ENCODE results near the gene SLC25A34.

SLC25A34 gene

DNA sequence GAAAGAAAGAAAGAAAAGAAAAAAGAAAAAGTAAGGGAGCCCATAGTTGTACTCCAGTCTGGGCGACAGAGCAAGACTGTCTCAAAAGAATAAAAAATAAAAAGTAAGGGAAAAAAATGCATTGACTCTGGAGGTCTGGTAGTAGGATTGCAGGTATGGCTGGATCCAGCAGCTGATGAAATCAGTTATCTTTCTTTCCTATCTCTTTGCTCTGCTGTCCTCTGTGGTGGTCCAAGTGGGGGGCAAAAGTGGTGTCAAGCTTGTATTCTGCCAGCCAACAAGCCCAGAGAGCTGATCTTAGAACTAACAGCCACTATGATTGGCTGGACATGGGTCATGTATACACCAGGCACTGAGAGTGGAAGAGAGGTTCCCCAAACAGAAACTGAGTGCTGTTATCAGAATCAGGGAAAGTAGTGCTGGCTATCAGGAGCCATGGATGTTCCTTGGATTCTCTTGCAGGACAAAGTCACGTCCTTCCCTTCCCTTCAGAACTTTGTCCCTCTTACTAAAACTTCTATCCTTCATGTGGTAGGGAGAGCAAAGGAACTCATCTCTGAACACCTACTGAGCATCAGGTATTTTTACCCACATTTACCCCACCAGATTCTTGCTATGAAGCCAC lies 19.1 kb downstream of the SLC25A34 start:
- ATAC-seq: no peak

DNA sequence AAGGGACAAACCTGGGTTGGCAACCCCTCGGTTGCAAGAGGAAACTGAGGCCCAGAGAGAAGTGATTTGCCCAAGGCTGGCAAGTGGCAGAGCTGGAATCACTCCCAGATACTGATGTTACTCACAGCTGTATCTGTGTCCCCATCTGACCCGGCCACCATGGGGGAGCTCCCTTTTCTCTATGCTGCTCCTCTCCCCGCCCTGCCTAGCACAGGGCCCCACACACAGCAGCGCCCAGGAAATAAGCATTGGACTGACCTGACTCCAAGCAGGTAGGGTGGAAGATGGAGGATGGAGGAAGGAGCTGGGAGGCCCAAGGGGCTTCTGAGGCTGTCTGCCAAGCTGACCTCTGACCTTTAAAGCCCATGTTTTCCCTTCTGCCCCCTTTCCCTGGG lies 19.6 kb downstream of the SLC25A34 start:
- ATAC-seq: no peak

DNA sequence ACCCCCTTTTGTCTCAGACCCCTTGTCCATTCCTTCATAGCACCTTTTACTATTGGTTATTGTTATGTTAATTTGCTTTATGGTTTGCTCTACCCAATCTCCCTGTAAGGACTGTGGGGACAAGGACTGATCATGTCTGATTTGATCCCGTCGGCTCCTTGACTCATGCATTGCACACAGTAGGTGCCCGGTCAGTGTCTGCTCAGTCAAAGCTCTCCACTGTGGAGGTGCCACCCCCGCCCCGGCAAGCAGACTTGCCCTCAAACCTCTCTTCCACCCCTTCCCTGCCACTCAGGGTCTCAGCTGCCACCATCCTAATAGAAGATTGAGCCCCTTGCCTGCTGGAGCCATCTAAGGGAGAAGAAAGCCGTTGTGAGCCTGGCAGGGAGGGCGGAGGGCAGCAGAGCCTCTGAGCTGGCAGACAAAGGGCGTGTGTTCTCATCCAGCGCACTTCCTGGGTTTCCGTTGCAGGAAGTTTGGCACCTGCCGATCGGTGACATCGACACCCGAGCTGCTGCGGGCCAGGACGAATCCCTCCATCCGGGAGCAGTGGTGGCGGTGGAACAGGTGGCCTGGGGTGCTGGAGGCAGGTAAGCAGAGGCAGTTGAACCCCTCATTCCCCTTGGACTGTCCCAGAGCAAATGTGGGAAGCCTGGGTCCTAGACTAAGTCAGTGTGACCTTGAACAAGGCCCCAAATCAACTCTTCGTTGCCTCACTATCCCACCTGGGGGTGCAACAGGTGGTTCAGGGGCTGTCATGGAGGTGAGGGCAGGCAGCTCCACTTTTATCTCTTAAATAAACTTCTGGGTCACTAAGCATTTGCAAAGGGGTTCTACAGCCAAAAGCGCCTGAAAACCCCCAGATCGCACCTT lies 20.3 kb downstream of the SLC25A34 start:
- no peak for ATAC-seq

DNA sequence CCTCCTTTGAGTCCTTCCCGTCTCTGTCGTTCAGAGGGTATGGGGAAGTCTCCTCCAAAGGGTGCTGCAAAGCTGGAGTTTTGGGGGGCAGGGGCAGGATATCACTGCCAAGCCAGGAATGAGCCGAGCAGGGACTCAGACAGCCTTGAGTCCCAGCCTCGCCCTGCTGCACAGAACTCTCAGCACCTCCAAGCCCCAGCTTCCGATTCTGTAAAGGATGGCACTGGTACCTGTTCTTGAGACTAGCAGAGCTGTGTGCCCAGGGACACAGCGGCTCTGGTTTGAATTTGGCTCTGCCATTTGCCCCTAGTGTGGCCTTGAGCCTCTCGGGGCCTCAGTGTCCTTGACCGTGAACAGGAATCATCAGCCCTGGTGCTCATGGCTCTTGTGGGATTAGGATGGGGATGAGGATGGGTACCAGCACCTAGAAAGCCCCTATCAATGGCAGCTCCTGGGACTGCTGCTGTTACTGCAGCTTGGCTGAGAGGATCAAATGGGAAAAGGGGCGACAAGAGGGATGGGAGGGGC lies 21.0 kb downstream of the SLC25A34 start:
- no peak for ATAC-seq

DNA sequence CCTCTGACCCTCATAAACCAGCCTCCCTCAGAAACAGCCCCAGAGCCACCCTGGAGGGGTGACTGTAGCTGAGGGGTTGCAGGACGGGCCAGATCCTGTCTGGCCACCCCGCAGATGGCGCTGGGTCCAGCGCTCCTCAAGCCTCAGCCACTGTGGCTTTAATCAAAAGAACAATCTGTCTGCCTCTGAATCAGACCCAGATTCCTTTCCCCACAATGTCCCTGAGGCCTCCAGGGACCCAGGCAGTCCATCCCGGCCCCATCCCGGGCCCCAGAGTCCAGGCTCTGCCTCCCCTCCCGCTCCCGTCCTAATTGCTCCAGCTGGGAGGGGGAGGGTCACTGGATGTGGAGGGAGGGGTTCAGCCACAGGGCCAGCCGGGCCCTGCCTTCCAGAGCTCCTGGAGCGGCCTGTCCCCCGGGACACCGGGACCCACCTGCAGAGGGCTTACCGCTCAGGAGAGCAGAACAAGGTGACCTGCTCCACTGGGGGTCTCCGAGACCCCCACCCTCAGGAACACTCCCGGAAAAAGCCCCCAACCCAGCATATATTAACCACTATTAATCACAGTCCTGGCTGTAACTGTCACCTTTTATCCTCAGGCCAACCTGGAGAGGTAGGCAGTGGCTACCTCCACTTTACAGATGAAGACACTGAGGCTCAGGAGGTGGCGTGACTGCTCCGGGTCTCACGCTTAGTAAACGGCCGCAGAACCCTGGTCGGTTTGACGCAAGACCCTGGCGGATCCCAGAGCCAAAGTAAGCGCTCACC lies 21.7 kb downstream of the SLC25A34 start:
- ATAC-seq: no peak

DNA sequence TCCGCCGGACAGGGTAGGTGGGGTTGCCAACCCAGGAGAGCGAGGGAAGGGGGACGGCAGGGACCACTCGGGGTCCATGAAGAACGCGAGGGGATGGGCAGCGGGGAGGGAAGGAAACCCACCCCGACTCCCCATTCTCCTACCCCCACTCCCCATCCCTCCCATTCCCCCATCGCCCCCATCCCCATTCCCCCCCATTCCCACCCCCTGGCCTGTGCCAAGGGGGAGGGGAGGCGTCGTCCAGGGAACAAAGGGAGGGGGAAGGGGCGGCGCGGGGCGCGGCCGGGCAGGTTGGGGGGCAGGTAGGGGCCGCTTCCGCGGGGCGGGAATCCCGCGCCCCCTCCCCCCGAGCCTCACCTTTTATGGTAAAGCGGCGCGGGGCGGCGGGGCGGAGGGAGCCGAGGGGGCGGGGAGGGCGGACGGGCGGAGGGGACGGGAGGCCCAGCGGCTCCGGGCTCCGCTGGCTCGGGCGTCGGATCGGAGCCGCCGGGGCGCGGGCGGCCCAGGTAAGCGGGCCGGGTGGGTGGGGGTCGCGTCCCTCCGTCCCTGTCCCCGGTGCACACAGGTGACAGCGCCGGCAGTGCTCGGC lies 22.4 kb downstream of the SLC25A34 start, which contains the start of gene FBLIM1:
Gene FBLIM1 (plus strand): TSS at position 453 of the 589 bp plus-strand sequence. CDS start 6,189 bp downstream, outside the sequence.
- ATAC-seq: no peak

DNA sequence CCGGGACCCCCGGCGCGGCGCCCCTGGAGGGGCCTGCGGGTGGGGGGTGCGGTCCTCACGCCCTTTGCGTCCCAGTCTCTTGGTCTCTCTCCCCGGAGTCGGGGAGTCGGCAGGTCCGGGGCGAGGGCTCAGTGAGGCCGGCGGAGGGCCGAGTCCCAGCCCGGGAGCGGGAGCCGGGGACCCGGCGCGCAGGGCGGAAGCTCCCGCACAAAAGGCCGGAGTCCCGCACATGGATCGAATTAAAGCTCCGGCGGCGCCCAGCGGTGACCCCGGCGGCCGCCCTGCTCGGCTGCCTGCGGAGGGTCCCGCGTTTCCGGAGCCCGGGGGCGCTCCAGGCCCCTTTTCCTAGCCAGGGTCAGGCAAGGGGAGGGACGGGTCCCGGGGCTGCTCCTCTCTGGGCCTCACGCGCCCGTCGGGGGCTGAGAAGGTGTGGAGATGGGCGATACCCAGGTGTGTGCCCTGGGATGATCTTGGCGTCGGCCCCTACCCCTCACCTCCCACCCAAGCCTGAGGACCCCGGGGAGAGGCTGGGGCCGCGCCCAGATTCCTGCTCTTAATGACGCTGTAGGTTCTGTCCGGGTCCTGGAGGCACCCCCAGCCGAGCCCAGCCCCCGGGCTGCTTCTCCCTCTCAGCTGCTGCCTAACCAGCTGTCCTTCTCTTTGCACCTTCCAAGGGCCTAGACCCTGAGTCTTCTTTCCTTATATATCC lies 23.0 kb downstream of the SLC25A34 start:
- ATAC-seq: no peak

DNA sequence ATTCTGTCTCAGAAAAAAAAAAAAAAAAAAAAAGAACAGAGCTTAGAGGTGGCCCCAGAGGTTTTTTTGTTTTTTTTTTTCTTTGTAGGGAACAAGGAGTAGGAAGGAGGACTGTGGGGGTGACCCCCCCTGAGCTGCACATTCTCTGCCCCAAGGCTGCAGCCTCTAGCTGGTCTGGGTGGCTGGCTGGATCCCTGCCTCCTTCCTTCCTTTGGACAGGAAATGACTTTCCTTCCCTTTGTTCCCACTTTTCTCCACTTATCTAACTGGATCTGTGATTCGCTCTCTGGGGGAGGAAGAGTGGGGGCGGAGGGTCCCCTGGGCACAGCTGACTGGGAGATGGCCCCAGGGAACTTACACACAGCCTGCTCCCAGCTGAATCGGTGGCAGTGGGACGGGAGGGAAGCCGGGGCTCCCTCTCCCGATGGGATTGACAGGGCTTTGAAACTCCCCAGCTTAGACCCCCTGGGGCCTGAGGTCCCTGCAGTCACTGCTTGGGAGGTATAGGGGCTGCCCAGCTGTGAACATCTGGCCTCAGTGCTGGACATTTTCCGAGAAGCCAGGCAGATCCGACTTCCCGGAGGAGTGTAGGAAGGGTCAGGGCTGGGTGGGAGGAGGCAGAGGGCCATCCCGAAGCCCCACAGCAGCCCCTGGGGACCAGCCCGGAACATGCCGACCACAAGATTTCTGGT lies 24.6 kb downstream of the SLC25A34 start:
- no peak for ATAC-seq

DNA sequence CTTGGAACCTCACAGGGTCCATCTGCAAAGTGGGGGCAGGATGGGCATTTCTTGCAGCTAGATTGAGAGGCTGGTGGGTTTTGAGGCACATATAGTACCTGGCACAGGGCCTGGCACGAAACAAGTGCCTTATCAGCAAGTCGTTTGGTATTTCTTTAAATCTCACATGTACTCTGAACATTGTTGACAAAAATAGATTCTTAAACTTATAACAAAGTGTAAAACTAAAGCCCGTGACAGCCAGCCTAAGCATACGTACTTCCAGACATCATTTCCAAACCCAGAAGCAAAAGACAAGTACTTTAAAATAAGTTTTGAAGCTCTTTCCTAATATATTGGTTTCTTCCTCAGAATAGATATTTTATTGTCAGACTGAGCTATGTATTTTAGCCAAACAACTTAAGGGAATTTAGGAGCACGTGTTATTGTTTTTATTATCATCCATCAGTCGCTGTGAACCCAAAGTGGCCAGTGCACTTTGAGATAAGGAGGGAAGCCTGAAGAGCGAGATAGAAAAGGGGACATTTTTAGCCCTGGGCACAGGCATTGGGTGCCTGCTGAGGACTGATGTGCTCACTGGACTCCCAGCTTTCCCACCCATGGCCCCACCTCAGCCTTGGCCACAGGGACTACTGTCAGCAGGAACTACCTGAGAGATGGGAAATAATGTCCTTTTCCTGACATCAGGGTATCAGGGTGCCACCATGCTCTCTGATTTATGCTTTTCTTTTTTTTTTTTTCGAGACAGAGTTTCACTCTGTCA lies 25.5 kb downstream of the SLC25A34 start:
- no peak for ATAC-seq

DNA sequence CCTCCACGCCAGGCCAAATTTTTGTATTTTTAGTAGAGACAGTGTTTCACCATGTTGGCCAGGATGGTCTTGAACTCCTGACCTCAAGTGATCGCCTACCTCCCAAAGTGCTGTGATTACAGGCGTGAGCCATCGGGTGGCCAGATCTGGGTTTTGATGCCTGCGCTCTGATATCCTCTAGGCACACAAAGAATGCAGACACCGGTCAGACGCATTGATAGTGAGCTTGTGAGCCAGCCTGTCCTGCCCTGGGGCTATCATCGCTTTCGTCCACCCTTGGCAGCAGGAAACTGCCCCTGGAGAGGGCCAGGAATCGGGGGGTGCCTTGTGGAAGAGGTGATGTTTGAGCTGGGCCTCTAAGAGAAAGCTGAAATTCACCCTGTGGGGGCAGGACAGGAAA lies 26.5 kb downstream of the SLC25A34 start:
- no peak for ATAC-seq

DNA sequence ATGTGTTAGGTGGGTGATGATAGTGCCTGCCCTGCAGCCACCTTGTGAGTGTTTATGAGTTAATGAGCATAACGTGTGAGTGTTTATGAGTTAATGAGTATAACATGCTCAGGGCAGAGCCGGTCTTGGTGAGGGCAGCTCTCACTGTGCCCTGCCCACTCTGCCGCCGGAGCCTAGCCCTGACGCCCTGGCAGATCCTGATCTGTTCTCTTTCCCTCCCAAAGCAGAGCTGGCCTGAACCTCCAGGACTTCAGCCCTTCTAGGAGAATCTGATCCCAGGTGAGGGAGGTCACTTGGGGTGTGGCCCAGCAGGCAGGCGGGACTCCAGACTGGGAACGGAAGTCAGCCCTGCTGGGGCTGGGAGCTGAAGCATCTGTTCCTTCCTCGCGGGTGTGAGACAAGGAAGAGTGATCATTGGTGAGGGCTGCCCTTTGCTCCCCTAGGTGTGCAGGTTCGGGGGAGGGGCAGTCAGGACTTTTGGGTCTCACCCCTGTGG lies 28.3 kb downstream of the SLC25A34 start:
- no peak for ATAC-seq

DNA sequence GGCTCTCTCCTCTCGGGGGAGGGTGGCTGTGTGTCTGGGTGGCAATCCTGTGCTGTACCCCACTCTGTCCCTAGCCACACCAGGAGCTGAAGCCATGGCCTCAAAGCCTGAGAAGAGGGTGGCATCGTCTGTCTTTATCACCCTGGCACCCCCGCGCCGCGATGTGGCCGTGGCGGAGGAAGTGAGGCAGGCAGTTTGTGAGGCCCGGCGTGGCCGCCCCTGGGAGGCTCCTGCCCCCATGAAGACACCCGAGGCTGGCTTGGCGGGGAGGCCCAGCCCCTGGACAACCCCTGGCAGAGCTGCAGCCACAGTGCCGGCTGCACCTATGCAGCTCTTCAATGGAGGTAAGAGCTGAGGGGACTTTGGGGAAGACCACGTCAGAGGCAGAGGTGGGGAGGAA lies 28.8 kb downstream of the SLC25A34 start:
- ATAC-seq: no peak

DNA sequence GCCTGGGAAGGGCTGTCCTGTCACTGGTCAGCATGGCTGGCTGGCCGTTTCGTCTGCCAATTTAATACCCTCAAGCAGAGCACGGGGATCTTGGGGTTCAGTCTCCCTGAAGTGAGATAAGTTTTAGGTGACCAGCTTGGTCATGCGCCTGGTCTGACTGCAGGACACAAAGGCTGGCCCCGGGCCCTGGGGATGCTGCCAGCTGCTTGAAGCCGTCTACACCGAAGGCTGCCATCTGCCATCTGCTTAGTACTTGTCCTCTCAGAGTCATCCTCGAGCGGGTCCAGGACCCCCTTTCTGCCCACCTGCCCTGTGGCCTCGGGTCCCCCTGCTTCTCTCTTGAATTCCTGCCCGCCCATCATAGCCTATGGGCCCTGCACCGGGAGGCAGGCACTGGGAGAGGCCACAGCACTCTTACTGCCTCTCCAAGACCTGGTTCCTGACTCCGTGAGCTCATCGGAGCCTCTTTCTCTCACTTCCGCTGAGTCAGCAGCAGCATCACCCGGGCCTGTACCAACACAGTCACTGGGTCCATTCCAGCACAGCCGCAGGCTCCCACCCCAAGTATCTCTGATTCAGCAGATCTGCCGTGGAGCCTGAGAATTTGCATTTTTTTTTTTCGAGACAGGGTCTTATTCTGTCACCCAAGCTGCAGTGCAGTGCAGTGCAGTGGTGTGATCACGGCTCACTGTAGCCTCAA lies 29.6 kb downstream of the SLC25A34 start:
- no peak for ATAC-seq

DNA sequence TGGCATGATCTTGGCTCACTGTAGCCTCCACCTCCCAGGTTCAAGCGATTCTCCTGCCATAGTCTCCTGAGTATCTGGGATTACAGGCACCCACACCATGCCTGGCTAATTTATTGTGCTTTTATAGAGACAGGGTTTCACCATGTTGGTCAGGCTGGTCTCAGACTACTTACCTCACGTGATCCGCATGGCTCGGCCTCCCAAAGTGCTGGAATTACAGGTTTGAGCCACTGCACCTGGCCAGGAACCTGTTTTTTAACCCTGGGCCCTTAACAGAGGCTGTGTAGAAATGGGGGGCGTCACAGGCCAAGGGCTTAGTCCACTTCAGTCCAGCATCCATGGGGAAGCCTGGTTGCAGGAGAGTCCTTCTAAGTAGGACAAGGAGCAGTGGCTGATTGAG lies 31.9 kb downstream of the SLC25A34 start:
- no peak for ATAC-seq

DNA sequence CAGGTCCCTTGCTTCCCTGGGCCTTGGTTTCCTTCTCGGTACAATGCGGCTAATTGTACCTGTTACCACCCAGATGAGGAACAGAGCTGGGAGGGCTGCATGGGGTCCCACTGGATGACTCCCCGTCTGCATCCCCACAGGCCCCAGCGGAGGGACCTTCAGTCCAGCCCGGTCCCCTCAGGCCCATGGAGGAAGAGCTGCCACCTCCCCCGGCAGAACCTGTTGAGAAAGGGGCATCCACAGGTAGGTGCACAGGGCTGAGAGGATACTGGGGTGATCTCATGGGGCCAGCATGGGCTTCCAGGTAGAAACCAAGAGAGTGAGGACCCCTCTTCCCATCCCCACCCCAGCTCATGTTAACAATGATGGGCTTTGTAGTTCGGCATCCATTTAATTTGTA lies 32.3 kb downstream of the SLC25A34 start:
- ATAC-seq: no peak

DNA sequence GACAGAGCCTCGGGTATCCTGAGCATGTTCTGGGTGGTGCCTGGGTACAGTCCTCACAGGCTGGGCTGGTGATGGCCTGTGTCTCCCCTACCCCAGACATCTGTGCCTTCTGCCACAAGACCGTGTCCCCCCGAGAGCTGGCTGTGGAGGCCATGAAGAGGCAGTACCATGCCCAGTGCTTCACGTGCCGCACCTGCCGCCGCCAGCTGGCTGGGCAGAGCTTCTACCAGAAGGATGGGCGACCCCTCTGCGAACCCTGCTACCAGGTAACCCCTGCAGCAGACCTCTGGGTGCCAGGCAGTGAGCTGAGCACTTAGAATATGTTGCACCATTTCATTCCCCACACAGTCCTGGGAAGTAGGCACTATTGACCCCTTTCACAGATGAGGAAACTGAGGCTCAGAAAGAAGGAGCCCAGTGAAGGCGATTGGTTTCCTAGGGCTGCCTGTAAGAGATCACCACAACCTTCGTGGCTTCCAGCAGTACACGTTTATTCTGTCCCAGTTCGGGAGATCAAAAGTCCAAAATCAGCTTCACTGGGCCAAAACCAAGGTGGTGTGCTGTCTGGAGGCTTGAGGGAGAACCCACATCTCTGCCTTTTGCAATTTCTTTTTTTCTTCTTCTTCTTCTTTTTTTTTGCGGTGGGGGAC lies 34.4 kb downstream of the SLC25A34 start:
- no peak for ATAC-seq

DNA sequence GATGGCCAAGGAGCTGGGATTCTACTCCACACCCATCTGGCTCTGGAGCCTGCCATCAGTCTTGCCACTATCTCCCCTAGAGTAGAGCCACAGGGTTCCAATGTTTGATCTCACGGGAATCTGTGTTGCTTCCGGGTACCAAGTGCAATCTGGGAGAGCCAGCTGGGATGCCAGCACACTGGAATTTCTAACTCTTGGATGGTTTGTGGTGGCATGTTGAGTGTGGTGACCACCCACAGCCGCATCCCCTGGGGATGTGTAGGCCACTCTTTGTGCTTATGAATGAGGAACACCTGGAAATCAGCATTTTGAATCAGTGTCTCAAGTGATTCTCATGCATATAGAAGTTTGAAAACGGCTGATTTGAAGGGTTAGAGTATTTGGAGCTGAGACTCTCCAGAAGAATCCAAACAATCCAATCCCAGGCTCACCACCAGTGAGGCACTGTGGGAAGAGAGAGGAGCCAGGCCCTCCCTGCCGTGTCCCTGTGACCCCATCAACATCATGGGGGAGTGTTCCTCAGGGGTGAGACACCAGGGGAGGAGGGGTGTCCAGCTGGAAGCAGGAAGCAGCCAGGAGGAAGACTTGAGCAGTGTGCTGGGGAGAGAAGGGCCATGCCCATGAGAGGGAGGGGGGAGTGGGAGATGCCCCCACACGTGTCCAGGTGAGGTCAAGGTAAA lies 35.9 kb downstream of the SLC25A34 start:
- no peak for ATAC-seq

DNA sequence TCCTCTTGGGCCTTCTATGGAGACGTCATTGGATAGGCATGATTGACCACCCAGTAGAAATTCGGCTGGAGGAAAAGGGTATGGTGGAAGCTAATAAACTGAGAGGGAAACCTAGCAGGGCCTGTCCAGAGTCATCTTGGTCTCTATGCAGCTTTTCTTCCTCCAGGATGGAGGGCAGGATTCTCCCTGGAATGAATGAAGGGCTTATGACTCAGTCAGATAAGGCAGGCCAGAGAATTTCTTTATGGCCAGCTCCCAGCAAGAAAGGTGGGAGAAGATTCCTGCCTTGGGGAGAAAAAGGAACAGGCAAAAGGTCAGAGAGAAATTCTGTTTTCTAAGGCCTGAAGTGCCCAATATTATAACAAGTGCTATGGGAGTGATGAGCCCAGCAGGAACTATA lies 39.6 kb downstream of the SLC25A34 start:
- no peak for ATAC-seq

Data from activated CD4-positive, CD25-positive, alpha-beta regulatory T cell treated with anti-CD3 and anti-CD28 coated beads, Interleukin-2, amount 50 U/mL, for 24 hours (primary cell).